GM12878 (cell line): ENCODE data around the gene PI4K2A. TPM values are rescaled to one million over a fixed set of nuclear protein-coding genes. Genes with fewer than 3 reads are reported as not detected.
A peak's percentile ranks its signal among the peaks of the same experiment; 100 is the strongest.

Source experiments
- CHD4 ChIP-seq: fragments of 200-600 bp; sonication (generic); IDR thresholded peaks from 2 replicates; pipeline ENCODE4 v1.6.1; 2016; ENCODE audit warnings: mild to moderate bottlenecking
- DPF2 ChIP-seq: fragments of 450-650 bp; IDR thresholded peaks from 2 replicates; pipeline ENCODE4 v1.6.1; 2017; ENCODE audit warnings: mild to moderate bottlenecking
- FOXM1 ChIP-seq: IDR thresholded peaks from 2 replicates; pipeline ENCODE4 v1.6.1; 2012; ENCODE audit warnings: low read depth, mild to moderate bottlenecking, inconsistent platforms, low read length, moderate library complexity
- LARP7 ChIP-seq: fragments of 450-650 bp; IDR thresholded peaks from 2 replicates; pipeline ENCODE4 v1.6.1; 2017; ENCODE audit warnings: mild to moderate bottlenecking
- MYB ChIP-seq: fragments of 150-350 bp; IDR thresholded peaks from 2 replicates; pipeline ENCODE4 v1.6.1; 2014; ENCODE audit warnings: mild to moderate bottlenecking, low read depth, low read length, borderline replicate concordance
- NFXL1 ChIP-seq: fragments of 450-650 bp; IDR thresholded peaks from 2 replicates; pipeline ENCODE4 v1.6.1; 2017; ENCODE audit warnings: antibody characterized with exemption, mild to moderate bottlenecking, borderline replicate concordance
- NKRF ChIP-seq: fragments of 450-650 bp; conservative IDR thresholded peaks from 2 replicates; pipeline ENCODE4 v1.6.1; 2017; ENCODE audit warnings: mild to moderate bottlenecking, moderate library complexity
- POLR2A ChIP-seq: IDR thresholded peaks from 2 replicates; pipeline ENCODE4 v1.6.1; 2011; ENCODE audit warnings: low read depth, mild to moderate bottlenecking, low read length
- REST ChIP-seq: IDR thresholded peaks from 2 replicates; pipeline ENCODE4 v1.6.1; 2012; ENCODE audit warnings: mild to moderate bottlenecking, low read depth, low read length
- STAT1 ChIP-seq: fragments of 450-650 bp; conservative IDR thresholded peaks from 2 replicates; pipeline ENCODE4 v1.6.1; 2014; ENCODE audit warnings: antibody characterized with exemption, mild to moderate bottlenecking
- ZNF217 ChIP-seq: fragments of 450-650 bp; IDR thresholded peaks from 2 replicates; pipeline ENCODE4 v1.6.1; 2017; ENCODE audit warnings: antibody characterized with exemption, mild to moderate bottlenecking
- polyA plus RNA-seq, 11 experiments: library from polyadenylated mRNA; depleted of rRNA in 4 of 11; unstranded in 6 of 11; stranded (reverse) in 5 of 11; fragments of >200 nt; fragmentation: Nextera tagmentation in 4 of 11; fragmentation: Illumina TruSeq in 1 of 11; extraction: Ambion mirVana in 4 of 11; extraction: Trizol in 1 of 11; gene quantifications; 1 replicate in 1 of 11; 2 replicates in 10 of 11; pipeline versions ENCODE4 v1.2.1 to v1.2.3, GENCODE V29; 2011 to 2016; ENCODE audit warnings: inconsistent platforms in 2 of 11, missing spikeins in 2 of 11, low read depth in 1 of 11
- total RNA-seq, 4 experiments: library from RNA; depleted of rRNA in 3 of 4; stranded (reverse); fragments of >200 nt in 3 of 4; fragmentation: Illumina TruSeq in 1 of 4; extraction: Trizol in 1 of 4; gene quantifications; 2 replicates each; pipeline versions ENCODE4 v1.2.1 to v1.2.3, GENCODE V29; 2013 to 2021
- TF ChIP-seq, protein P1 (sequence below): fragments of 450-650 bp; IDR thresholded peaks from 2 replicates; pipeline ENCODE4 v1.6.1; 2017; ENCODE audit warnings: mild to moderate bottlenecking, moderate library complexity

The PI4K2A gene
- total and polyA plus RNA-seq, 10 of the 15 experiments (the other 5 are each of a cell fraction or from before 2014, with no cell fraction given) = 1.5 to 14.5 (median 10.0) TPM

- TF ChIP-seq NFXL1 (0 out of 2 replicates have a peak, but pooled peaks have one; percentile 44), FOXM1 (no peak), NKRF (peak; percentile 93), POLR2A (0 out of 2 replicates have a peak, but pooled peaks have one; percentile 10), CHD4 (no peak), ZNF217 (peak; percentile 59; the same call in 1 of the 2 replicates), LARP7 (peak; percentile 99), MYB (no peak), STAT1 (no peak), REST (peak; percentile 33; the same call in 1 of the 2 replicates), DPF2 (peak; percentile 55)
- TF ChIP-seq, protein P1, sequence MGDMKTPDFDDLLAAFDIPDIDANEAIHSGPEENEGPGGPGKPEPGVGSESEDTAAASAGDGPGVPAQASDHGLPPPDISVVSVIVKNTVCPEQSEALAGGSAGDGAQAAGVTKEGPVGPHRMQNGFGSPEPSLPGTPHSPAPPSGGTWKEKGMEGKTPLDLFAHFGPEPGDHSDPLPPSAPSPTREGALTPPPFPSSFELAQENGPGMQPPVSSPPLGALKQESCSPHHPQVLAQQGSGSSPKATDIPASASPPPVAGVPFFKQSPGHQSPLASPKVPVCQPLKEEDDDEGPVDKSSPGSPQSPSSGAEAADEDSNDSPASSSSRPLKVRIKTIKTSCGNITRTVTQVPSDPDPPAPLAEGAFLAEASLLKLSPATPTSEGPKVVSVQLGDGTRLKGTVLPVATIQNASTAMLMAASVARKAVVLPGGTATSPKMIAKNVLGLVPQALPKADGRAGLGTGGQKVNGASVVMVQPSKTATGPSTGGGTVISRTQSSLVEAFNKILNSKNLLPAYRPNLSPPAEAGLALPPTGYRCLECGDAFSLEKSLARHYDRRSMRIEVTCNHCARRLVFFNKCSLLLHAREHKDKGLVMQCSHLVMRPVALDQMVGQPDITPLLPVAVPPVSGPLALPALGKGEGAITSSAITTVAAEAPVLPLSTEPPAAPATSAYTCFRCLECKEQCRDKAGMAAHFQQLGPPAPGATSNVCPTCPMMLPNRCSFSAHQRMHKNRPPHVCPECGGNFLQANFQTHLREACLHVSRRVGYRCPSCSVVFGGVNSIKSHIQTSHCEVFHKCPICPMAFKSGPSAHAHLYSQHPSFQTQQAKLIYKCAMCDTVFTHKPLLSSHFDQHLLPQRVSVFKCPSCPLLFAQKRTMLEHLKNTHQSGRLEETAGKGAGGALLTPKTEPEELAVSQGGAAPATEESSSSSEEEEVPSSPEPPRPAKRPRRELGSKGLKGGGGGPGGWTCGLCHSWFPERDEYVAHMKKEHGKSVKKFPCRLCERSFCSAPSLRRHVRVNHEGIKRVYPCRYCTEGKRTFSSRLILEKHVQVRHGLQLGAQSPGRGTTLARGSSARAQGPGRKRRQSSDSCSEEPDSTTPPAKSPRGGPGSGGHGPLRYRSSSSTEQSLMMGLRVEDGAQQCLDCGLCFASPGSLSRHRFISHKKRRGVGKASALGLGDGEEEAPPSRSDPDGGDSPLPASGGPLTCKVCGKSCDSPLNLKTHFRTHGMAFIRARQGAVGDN = 0 out of 2 replicates have a peak, but pooled peaks have one; percentile 20
Observed at GRCh38 chr10:97640868-97641811, 669 bp downstream of the PI4K2A start (continued).
